Nephron progenitor cell (in vitro differentiated cells): ENCODE results near the gene TBC1D16.

Experiments used
- DNase-seq: peaks from one replicate; pipeline ENCODE4 v3.0.0; 2021
- H3K27ac Mint-ChIP-seq: 2 replicates; pipeline ENCODE4 v1.8.0; 2021; ENCODE audit warnings: mild to moderate bottlenecking, moderate library complexity, mixed read lengths
- H3K27me3 Mint-ChIP-seq: 2 replicates; pipeline ENCODE4 v1.8.0; 2021; ENCODE audit warnings: mild to moderate bottlenecking, low read depth, mixed read lengths; ENCODE audit not compliant: poor library complexity
- H3K36me3 Mint-ChIP-seq: 2 replicates; pipeline ENCODE4 v1.8.0; 2021; ENCODE audit warnings: low read depth, mixed read lengths
- H3K4me1 Mint-ChIP-seq: 2 replicates; pipeline ENCODE4 v1.8.0; 2021; ENCODE audit warnings: mixed read lengths
- H3K4me3 Mint-ChIP-seq: 2 replicates; pipeline ENCODE4 v1.8.0; 2021; ENCODE audit warnings: mild to moderate bottlenecking, moderate library complexity, mixed read lengths
- H3K9me3 Mint-ChIP-seq: 2 replicates; pipeline ENCODE4 v1.8.0; 2021; ENCODE audit warnings: mild to moderate bottlenecking, moderate library complexity, mixed read lengths
- TF ChIP-seq, protein P1 (sequence below): fragments of 200-600 bp; sonication (generic); IDR thresholded peaks from 2 replicates; pipeline ENCODE4 v1.5.0; 2021; ENCODE audit warnings: antibody characterized with exemption

TBC1D16 gene

DNA sequence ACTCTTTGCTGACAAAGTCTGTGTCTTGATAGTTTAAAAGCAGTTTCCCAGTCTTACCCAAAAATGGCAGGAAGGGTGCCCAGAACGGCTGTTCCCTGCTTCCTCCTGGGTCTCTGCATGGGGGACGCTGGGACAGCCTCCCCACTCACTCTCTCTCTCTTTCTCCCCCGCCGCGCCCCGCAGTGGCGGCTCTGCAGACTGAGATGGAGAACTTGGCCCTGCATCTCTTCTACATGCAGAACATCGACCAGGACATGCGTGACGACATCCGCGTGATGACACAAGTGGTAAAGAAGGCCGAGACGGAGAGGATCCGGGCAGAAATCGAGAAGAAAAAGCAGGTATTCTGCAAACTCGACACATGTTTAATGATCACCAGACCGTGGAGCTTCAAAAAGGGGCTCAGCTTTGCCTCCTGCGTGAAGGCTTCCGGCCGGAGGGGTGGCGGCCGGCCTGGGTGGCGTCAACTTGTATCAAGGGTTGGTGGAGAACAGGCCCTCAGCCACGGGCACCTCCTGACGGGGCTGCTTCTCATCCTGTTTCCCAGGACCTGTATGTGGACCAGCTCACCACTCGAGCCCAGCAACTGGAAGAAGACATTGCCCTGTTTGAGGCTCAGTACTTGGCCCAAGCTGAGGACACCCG lies 22.8 kb upstream of the TBC1D16 start:
- no peaks in the 10 kb centered on the region for H3K27me3 Mint-ChIP-seq
- no peaks in the 10 kb centered on the region for H3K9me3 Mint-ChIP-seq
- peaks cover 7% of the 10 kb centered on the region for H3K4me1 Mint-ChIP-seq
- TF ChIP-seq, protein P1, sequence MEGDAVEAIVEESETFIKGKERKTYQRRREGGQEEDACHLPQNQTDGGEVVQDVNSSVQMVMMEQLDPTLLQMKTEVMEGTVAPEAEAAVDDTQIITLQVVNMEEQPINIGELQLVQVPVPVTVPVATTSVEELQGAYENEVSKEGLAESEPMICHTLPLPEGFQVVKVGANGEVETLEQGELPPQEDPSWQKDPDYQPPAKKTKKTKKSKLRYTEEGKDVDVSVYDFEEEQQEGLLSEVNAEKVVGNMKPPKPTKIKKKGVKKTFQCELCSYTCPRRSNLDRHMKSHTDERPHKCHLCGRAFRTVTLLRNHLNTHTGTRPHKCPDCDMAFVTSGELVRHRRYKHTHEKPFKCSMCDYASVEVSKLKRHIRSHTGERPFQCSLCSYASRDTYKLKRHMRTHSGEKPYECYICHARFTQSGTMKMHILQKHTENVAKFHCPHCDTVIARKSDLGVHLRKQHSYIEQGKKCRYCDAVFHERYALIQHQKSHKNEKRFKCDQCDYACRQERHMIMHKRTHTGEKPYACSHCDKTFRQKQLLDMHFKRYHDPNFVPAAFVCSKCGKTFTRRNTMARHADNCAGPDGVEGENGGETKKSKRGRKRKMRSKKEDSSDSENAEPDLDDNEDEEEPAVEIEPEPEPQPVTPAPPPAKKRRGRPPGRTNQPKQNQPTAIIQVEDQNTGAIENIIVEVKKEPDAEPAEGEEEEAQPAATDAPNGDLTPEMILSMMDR, result no peak
- DNase-seq, result no peak
- H3K36me3 Mint-ChIP-seq, result peaks cover 37% of the 10 kb centered on the region
- no peak overlapping the region for H3K4me3 Mint-ChIP-seq
- H3K27ac Mint-ChIP-seq, result no peak overlapping the region

DNA sequence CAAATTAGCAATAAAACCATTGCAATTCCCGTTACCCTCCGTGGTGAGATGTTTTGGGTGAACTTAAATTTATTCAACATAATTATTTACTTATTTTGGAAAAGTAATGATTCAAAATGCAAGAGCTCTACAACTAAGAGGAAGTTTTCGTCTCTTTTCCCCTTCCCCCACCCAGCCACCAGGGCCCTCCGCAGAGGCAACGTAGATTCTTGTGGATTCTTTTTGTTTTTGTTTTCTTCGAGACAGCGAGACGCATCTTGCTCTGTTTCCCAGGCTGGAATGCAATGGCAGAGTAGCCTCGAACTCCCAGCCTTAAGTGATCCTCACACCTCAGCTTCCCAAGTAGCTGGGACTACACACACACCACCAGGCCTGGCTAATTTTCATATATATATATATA lies 19.9 kb upstream of the TBC1D16 start:
- Mint-ChIP-seq H3K4me3 (no peak overlapping the region), H3K27ac (no peak overlapping the region), H3K4me1 (peaks cover 17% of the 10 kb centered on the region), H3K9me3 (no peaks in the 10 kb centered on the region), H3K27me3 (peaks cover 4% of the 10 kb centered on the region), H3K36me3 (peaks cover 49% of the 10 kb centered on the region)
- DNase-seq, result no peak
- TF ChIP-seq, protein P1, result no peak

DNA sequence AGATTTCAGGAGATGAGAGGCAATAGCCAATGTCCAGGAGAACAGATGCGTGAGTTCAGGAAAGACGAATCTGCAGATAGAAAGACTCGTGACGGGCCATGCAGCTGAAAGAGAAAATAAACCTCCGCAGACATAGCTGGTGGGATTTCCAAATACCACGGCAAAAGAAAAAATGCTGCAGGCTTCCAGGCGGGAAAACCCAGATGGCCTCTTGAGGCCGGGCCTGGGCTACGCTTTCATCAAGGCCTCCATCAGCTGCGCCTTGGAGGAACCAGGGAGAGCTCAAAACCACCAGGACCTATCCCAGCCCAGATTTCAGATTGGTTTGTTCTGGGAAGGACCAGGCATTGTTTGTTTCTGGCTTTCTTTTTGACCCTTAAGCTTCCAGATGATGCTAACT lies 17.4 kb upstream of the TBC1D16 start:
- TF ChIP-seq, protein P1, result no peak
- DNase-seq, result no peak
- Mint-ChIP-seq H3K9me3 (no peaks in the 10 kb centered on the region), H3K36me3 (peaks cover 53% of the 10 kb centered on the region), H3K4me1 (peaks cover 18% of the 10 kb centered on the region), H3K4me3 (no peak overlapping the region), H3K27me3 (peaks cover 4% of the 10 kb centered on the region), H3K27ac (peak overlapping the region; percentile 60)

GRCh38 chr17:80051681-80052080 lies 16.0 kb upstream of the TBC1D16 start:
- peaks cover 4% of the 10 kb centered on the region for H3K27me3 Mint-ChIP-seq
- no peaks in the 10 kb centered on the region for H3K9me3 Mint-ChIP-seq
- DNase-seq, result no peak
- H3K36me3 Mint-ChIP-seq, result peaks cover 50% of the 10 kb centered on the region
- peaks cover 18% of the 10 kb centered on the region for H3K4me1 Mint-ChIP-seq
- no peak overlapping the region for H3K4me3 Mint-ChIP-seq
- TF ChIP-seq, protein P1, result no peak
- no peak overlapping the region for H3K27ac Mint-ChIP-seq

GRCh38 chr17:80050706-80051105 lies 15.0 kb upstream of the TBC1D16 start:
- DNase-seq, result no peak
- Mint-ChIP-seq H3K4me1 (peaks cover 18% of the 10 kb centered on the region), H3K9me3 (no peaks in the 10 kb centered on the region), H3K27ac (peak overlapping the region; percentile 23), H3K4me3 (no peak overlapping the region), H3K27me3 (peaks cover 4% of the 10 kb centered on the region), H3K36me3 (peaks cover 46% of the 10 kb centered on the region)
- TF ChIP-seq, protein P1, result no peak

- H3K27me3 Mint-ChIP-seq, result peaks cover 4% of the 10 kb centered on the region
- H3K9me3 Mint-ChIP-seq, result no peaks in the 10 kb centered on the region
- no peak overlapping the region for H3K4me3 Mint-ChIP-seq
- H3K27ac Mint-ChIP-seq, result peak overlapping the region; percentile 54
- TF ChIP-seq, protein P1, result no peak
- H3K36me3 Mint-ChIP-seq, result peaks cover 46% of the 10 kb centered on the region
- DNase-seq, result no peak
- H3K4me1 Mint-ChIP-seq, result peaks cover 12% of the 10 kb centered on the region
These were observed 14.3 kb upstream of the TBC1D16 start for GRCh38 chr17:80049986-80050385.
